GM18526 (cell line): Measurements from ENCODE around the gene TBX15.

Experiments used
- POLR2A ChIP-seq: IDR thresholded peaks from 3 replicates; pipeline ENCODE4 v1.6.1; 2011; ENCODE audit not compliant: insufficient read length; ENCODE audit errors: extremely low read depth

Gene TBX15

DNA sequence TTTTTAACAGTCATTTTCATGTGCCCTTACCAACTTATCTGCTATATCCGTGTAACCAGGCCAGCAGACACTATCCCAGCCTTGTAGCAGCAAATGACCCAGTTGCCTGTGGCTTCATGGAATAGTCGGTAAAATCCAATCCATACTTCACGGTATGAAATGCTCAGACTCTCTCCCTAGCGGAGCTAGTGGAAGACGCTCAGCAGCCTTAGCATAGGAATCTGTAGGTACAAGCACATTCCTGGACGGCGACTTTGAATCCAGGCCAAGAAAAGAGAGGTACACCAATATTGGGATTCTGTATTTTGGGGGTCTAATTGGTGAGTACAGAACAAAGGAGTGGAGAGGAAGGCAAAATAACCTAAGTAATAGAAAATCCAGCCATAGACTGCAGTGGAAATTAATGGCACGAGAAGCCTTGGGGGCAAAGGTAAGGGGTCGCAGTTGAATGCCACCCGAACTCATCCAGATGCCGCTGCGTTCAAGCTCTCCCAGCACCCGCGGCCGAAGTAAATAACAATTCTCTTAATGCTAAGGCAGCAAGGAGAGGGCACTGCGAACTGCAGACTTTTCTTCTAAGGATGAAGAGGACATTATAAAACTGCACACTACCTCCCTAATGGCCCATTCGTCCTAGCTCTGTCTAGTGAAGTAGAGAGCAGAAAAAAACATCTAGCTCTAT, 17.7 kb upstream of the TBX15 start:
- no peak for TF ChIP-seq POLR2A

DNA sequence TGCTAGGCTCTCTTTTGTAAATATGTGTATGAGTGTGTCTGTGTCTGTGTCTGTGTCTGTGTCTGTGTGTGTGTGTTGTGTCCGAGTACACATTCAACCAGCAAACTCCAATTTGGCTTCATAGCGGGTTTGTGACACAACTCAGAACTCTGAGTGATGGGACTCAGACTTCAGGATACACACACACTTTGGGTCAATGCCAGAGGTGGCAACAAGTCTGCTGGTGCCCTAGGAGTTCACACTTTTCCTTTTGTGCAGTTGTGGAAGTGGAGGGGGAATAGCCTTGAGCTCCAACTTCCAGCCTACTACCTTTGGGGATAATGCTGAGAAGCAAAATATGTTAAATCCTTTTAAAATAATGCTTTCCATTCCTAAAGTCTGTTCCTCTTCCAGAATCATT, 16.6 kb upstream of the TBX15 start:
- TF ChIP-seq POLR2A: no peak

DNA sequence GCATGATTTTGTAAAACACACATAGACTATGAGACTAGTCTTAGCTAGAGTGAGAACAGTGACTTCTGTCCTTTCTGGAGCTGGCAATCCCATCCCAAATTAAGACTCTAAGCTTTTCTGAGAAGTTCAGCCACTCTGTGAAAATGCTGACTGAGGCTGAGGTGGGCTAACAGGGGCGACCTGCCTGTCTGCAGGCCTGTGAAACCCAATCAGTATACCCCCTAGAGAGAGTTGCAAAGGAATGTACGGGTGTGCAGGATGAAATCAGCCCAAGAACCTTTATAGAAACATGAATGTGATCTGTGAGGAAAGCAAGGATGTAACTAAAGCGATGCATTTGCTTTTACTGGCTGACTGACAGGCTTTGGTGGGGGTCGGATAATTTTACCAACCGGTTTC, 16.0 kb upstream of the TBX15 start:
- TF ChIP-seq POLR2A: no peak

DNA sequence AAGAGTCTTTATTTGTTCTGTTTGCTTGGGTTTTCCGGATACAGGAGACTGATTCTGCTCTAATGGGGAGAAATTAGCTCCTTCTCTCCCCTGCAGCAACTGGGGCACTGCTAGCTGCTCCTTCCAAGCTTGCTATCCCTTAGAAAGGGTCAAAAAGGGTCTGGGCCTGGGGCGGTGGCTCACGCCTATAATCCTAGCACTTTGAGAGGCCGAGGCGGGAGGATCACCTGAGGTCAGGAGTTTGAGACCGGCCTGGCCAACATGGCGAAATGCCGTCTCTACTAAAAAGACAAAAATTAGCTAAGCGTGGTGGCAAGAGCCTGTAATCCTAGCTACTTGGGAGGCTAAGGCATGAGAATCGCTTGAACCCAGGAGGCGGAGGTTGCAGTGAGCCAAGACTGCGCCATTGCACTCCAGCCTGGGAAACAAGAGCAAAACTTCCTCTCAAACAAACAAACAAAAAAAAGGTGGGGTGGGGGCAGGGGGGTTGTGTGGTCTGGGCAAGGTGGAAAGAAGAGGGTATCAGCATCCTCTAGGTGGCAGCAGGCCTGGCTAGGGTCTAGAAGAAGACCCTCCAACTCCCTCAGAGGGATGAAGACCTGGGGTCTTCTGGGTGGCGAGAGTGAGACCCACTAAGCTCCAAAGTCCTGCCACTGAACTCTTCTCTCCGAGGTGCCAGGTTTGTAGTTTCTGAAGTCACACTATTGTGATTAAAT, 15.4 kb upstream of the TBX15 start:
- TF ChIP-seq POLR2A: no peak

DNA sequence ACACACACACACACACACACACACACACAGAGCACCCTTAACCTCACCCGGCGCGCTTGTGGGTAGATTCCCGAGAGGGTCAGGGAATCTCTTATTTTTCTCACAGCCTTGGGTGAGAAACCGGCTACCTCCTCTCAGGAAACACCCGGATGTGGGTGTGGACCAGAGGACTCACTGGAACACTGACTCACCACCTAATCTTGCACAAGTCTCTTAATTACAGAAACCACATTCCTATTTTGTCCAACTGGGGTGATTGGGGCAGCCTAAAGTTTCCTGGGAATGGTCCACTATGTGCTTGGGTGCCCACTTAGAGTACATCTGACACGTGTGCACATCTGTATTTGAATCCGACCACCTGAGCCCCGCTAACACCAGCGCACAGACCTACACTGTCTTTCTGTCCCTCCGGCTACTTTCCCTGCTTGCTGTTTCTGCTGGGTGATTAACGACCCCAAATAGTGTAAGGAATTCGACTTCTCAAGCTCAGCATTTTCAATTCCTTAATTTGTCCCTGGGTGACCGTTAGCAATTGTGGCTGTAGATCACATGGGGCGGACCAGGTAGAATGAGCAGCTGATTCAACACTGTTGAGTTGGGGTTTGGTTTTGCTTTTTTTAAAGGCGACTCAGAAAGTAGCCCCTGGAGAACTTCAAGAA, 14.0 kb upstream of the TBX15 start:
- TF ChIP-seq POLR2A: no peak

DNA sequence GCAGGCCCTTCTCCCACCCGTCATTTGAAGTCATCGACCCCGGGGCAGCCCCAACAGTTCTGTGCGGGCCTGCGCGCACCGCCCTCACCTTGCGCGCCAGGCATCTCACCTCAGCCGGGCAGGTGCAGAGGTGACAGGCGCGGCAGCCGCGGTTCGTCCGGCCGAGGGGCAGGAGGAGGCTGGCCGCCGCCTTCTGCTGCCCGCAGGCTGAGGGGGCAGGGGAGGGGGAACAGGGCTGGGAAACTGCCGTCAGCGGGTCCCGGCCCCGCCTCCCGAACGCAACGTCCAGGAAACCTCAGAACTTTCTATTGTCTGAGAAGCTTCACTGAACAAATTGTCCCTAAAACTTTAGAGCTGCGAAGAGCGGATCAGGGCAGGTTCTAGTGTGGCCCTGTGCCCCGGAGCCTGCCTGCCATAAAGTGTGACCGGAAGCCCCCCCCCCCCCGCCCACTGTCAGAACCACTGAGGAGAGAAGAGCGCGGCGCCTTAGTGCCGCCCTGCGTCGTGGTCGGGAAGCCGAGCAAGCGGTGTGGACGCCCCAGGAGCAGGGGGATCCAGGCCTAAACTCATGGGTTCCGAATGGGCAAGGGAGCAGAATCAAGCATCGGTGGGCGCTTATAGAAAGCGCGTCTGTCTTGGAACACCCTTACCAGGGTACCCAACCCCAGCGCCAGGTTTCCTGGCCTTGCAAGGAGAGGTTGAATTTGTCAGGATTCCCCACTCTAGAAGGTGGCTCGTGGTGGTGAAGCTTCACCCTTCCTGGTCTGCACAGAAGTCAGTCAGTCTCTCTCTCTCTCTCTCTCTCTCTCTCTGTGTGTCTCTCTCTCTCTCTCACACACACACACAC, 13.3 kb upstream of the TBX15 start:
- TF ChIP-seq POLR2A: no peak

DNA sequence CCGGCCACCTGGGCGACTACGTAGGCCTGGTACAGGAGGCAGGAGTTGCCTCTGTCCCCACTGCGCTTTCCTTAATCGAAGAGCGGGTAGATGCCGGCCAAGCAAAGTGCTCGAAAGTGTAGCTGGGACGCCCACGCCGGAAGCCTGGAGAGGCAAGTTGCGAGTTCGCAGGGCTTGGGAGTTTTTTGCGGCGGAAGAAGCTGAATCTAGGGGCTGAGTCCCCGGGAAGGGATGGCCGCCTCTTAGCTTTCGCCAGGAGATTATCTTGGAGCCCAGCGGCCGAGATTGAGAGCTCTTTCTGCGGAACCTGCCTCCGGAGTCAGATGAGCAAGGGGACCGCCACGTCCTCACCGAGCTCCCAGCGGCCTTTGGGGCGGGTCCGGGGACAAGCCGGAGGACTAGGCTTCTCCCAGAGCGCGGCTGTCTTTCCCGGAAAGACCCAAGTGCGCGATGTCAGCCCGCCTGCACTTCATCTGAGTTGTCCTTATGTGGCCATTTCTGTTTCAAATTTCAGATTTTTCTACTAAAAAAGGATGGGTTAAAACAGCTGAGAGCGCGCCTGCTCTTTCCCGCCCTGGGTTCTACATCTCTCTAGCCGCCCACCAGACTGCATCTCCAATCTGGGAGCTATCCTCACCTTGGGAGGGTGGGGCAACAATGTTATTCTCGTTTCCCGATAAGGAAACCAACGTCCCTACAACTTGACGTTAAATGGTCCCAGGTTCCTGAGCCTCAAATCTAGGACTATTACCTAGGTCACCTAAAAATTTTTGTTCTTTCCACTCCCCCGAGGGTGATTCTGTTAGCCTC, 12.4 kb upstream of the TBX15 start:
- TF ChIP-seq POLR2A: no peak

DNA sequence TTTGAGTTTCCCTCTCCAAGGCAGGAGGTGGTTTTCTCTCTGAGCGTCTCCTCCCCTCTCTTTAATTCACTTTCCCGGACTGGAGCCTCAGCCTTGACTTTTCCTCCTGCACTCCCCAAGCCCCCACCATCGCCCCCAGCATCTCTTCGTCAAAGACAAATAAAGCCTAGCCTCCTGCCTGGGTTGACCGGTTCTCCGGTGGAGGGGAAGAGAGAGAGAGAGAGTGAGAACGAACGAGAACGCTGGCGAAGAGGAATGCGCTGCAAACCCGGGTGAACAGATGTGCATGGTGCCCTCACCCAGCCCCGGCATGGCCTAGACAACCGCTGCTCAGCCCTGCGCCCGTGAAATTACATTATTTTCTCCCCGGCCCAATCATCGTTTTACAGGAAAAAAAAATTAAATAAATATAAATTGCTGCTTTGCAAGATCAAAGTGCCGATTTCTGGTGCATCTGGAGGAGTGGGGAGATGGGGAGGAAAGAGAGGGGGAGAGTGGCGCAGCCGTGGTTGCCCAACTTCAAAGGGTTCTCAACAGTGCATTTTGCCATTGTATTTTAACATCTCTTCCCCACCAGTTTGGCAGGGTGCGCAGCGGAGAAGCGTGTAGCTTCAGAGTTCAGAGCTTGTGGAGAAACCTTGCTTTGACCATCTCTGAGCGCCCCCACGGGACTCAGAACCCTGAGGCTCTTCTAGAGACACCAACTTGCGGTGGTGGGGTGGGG, 11.4 kb upstream of the TBX15 start:
- TF ChIP-seq POLR2A: no peak

DNA sequence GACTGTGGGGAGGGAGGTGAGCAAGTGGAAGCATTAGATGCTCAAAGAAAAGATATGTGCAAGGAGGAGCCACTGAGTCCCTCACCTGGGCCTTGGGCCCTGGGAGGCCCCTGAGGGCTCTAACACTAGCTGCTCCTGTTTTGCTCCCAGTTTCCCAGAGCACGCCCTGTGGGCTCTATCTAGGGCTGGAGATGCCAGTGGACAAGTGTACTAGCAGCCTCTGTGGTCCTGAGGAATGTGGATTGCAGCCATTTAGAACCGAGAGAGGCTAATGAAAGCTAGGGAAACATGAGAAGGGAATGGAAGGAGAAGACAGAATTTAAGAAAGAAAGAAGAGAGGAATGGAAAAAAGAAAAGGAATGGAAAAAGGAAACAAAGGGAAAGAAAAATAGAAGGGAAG, 10.0 kb upstream of the TBX15 start:
- TF ChIP-seq POLR2A: no peak

DNA sequence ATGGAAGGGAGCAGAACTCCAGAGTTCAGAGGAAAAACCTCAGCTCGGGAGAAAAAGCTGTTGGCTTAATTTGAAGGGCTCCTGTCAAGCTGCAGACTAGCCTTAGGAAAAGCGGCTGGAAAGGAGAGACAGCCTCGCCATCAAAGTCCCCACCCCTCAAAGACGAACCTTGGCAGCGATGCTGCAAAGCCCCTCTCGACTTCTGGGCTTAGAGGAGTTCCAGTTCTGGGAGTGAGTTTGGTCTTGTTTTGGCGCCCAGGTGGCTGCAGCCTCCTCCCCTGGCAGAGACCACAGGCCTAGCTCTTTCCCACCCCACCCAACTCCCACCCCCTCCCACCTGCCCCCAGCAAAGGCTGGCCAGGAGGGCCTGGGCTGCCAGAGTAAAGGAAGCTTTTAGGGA, 9.1 kb upstream of the TBX15 start:
- TF ChIP-seq POLR2A: no peak

DNA sequence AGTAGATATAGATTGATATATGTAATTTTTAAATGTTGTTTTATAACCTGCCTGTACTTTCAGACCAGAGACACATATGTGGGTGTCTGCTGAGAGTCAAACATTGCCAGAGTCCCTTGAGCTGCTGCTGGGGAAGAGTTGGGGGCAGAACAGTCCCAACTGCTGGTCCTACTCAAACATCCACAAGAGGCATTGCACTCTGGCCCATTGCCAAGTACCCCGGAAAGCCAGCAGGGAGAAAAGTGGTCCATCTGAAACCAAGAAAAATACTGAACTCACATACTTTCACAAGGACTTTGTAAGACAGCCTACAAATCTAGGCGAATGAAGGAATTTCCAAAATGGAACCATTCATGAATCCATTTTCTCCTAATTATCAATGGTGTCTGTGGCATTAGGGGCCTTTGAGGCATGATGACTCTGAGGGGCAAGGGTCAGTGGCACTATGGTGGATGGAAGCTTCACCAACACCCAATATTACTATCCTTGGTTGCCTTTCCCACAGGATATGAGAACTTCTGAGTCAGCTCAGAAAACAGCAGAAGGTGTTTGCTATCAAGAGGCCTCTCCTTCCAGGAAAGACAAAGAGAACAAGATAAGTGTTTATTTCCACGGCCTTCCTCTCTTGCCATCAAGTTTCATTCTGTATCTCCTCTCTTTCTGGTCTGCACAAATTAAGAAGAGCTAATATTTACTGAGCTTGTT, 7.3 kb upstream of the TBX15 start:
- TF ChIP-seq POLR2A: no peak

DNA sequence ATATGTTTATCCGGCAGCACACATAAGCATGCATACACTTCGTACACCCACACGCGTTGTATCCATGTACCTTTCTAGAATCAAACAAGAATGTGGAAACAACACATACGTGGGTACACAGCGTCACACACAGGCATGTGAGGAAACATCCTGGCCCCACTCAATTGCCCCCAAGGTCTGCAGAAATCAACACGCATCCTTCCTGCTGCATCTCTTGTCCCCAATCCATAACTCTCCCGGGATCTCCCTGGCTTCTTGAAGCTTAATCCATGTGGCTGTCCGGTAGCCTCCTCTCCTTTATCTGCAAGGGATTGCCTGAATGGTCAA, 5.5 kb upstream of the TBX15 start:
- no peak for TF ChIP-seq POLR2A

DNA sequence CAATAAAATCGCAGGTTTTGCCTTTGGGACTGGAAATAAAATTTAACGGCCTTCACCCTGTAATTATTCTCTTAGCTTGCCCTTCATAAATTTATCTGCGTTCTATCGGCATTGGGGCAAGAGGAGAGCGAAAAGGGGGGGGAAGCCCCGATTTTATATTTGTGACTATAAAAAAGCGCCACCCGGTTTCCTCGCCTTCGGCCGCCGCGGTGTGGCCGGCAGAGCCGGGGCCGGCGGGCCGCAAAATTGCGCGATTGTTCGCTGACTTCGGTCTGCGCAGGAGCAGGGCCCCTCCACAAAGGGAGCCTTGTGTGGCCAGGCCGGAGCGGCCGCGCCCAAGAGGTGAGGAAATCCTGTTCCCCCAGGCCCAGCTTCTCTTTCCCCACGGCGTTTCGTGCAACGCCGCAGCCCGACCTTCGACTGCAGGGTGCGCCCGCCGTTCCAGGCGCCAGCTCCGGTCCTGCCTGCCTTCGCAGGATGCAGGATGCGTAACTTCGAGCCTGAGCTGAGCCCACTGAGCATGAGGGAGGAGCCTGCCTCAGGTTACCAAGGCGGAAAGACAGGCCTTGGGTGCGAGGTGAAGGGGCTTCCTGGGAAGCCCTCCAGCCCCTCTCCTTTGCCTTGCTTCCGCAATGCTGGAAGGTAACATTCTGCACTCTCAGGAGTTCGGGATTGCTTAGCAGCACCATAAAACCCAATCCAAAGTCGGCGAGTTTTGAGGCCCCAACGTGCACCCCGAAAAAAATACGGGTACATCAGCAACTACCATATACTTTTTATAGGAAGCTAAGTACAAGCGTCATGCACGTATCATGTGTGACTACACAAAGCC, 4.9 kb upstream of the TBX15 start:
- no peak for TF ChIP-seq POLR2A
